ENCODE results near the gene AKR1A1.

DNA sequence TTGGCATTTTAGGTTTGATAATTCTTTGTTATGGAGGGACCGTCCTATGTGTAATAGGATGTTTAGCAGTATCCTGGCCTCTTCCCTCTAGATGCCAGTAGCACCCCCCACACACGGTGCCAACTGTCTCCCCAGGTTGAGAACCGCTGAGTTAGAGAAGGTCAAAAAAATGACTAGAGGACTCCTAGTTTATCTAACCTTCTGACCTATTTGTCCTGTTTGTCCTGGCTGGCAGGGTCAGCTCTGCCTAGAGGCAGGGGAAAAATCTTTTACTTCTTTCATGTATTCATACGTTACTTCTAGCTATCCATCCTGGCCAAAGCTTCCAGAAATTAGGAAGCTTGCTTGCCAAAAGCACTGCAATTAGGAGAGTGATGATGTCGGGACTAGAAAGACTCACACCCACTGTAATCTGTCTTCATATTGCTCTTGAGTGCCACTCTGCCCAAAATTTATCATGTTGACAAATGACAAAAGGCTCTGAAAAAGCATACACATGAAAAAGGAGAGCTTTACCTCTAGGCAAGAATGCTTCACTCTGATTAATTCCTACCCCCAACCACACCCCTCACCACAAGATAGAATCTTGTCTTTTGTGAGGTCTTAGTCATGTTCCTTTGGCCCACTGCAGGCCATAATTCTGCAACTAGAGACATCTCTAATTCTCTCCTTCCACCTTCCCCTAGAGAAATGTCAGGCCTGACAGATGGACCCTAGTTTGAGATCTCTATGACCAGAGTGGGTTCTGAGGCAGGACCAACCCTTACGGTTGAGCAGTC, 14.4 kb upstream of the AKR1A1 start:
- TF ChIP-seq, protein P1, sequence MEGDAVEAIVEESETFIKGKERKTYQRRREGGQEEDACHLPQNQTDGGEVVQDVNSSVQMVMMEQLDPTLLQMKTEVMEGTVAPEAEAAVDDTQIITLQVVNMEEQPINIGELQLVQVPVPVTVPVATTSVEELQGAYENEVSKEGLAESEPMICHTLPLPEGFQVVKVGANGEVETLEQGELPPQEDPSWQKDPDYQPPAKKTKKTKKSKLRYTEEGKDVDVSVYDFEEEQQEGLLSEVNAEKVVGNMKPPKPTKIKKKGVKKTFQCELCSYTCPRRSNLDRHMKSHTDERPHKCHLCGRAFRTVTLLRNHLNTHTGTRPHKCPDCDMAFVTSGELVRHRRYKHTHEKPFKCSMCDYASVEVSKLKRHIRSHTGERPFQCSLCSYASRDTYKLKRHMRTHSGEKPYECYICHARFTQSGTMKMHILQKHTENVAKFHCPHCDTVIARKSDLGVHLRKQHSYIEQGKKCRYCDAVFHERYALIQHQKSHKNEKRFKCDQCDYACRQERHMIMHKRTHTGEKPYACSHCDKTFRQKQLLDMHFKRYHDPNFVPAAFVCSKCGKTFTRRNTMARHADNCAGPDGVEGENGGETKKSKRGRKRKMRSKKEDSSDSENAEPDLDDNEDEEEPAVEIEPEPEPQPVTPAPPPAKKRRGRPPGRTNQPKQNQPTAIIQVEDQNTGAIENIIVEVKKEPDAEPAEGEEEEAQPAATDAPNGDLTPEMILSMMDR (IDR thresholded peaks at IDR 0.05; ENCODE audit: extremely low read depth in 1 of 2, insufficient read depth in 1 of 2, low read depth in 1 of 2, low read length in 2 of 2), result no peak
- TF ChIP-seq EZH2 (IDR thresholded peaks at IDR 0.05; ENCODE audit: borderline replicate concordance, low read depth, low read length, severe bottlenecking) (no peak), POLR2AphosphoS5 (IDR thresholded peaks at IDR 0.05; ENCODE audit: insufficient read depth, low read depth, low read length) (no peak), POLR2A (IDR thresholded peaks at IDR 0.05; ENCODE audit: low read depth, low read length) (no peak), GATA2 (IDR thresholded peaks at IDR 0.05; ENCODE audit: insufficient read depth, insufficient read length, low read depth, low read length) (no peak), FOS (IDR thresholded peaks at IDR 0.05; ENCODE audit: borderline replicate concordance, insufficient read depth, low read length) (no peak), MYC (IDR thresholded peaks at IDR 0.05; ENCODE audit: low read depth, low read length) (no peak), JUN (IDR thresholded peaks at IDR 0.05; ENCODE audit: borderline replicate concordance, insufficient read depth, insufficient read length, low read depth) (no peak)
- TF ChIP-seq, protein P2, sequence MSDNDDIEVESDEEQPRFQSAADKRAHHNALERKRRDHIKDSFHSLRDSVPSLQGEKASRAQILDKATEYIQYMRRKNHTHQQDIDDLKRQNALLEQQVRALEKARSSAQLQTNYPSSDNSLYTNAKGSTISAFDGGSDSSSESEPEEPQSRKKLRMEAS (IDR thresholded peaks at IDR 0.05; ENCODE audit: insufficient read depth, insufficient read length), result no peak

Data from endothelial cell of umbilical vein (primary cell).